SK-N-SH (cell line): Measurements from ENCODE around the gene DNAJC1.

Source experiments
- CHD2 ChIP-seq: fragments of 150-350 bp; IDR thresholded peaks from 2 replicates; pipeline ENCODE4 v1.6.1; 2018; ENCODE audit warnings: low read length; ENCODE audit not compliant: partially characterized antibody
- FOXM1 ChIP-seq: IDR thresholded peaks from 2 replicates; pipeline ENCODE4 v1.4.0; 2012; ENCODE audit warnings: low read depth, mild to moderate bottlenecking
- MAX ChIP-seq: IDR thresholded peaks from 2 replicates; pipeline ENCODE4 v1.4.0; 2012; ENCODE audit warnings: low read depth
- NFIC ChIP-seq: IDR thresholded peaks from 2 replicates; pipeline ENCODE4 v1.4.0; 2012; ENCODE audit warnings: borderline replicate concordance
- NRF1 ChIP-seq: IDR thresholded peaks from 2 replicates; pipeline ENCODE4 v1.6.1; 2012; ENCODE audit warnings: low read depth, mild to moderate bottlenecking, low read length
- POLR2AphosphoS5 ChIP-seq: IDR thresholded peaks from 2 replicates; pipeline ENCODE4 v1.6.1; 2012; ENCODE audit warnings: low read depth, low read length
- RAD21 ChIP-seq: IDR thresholded peaks from 2 replicates; pipeline ENCODE4 v1.6.1; 2012; ENCODE audit warnings: mild to moderate bottlenecking, low read length
- RXRA ChIP-seq: IDR thresholded peaks from 2 replicates; pipeline ENCODE4 v1.4.0; 2012; ENCODE audit warnings: low read depth, mild to moderate bottlenecking, borderline replicate concordance
- SIN3A ChIP-seq: IDR thresholded peaks from 2 replicates; pipeline ENCODE4 v1.6.1; 2012; ENCODE audit warnings: low read depth, mild to moderate bottlenecking, low read length, moderate library complexity, borderline replicate concordance
- TAF1 ChIP-seq: IDR thresholded peaks from 2 replicates; pipeline ENCODE4 v1.6.1; 2012; ENCODE audit warnings: low read depth, mild to moderate bottlenecking, low read length, moderate library complexity, borderline replicate concordance
- TCF12 ChIP-seq: IDR thresholded peaks from 2 replicates; pipeline ENCODE4 v1.4.0; 2012
- YY1 ChIP-seq: IDR thresholded peaks from 2 replicates; pipeline ENCODE4 v1.4.0; 2012; ENCODE audit warnings: low read depth, mild to moderate bottlenecking
- TF ChIP-seq, protein P1 (sequence below): fragments of 200-600 bp; sonication (generic); IDR thresholded peaks from 2 replicates; pipeline ENCODE4 v1.6.1; 2017; ENCODE audit warnings: antibody characterized with exemption, mild to moderate bottlenecking, moderate library complexity
- TF ChIP-seq, protein P2 (sequence below): IDR thresholded peaks from 2 replicates; pipeline ENCODE4 v1.4.0; 2012; ENCODE audit warnings: low read depth, borderline replicate concordance

- TF ChIP-seq CHD2 = no peak
- TF ChIP-seq, protein P1, sequence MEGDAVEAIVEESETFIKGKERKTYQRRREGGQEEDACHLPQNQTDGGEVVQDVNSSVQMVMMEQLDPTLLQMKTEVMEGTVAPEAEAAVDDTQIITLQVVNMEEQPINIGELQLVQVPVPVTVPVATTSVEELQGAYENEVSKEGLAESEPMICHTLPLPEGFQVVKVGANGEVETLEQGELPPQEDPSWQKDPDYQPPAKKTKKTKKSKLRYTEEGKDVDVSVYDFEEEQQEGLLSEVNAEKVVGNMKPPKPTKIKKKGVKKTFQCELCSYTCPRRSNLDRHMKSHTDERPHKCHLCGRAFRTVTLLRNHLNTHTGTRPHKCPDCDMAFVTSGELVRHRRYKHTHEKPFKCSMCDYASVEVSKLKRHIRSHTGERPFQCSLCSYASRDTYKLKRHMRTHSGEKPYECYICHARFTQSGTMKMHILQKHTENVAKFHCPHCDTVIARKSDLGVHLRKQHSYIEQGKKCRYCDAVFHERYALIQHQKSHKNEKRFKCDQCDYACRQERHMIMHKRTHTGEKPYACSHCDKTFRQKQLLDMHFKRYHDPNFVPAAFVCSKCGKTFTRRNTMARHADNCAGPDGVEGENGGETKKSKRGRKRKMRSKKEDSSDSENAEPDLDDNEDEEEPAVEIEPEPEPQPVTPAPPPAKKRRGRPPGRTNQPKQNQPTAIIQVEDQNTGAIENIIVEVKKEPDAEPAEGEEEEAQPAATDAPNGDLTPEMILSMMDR = no peak
- TF ChIP-seq NRF1 = no peak
- TF ChIP-seq POLR2AphosphoS5 = no peak
- no peak for TF ChIP-seq MAX
- TF ChIP-seq TAF1 = no peak
- no peak for TF ChIP-seq YY1
- no peak for TF ChIP-seq SIN3A
- TF ChIP-seq RXRA = no peak
- TF ChIP-seq NFIC = no peak
- TF ChIP-seq TCF12 = no peak
- TF ChIP-seq, protein P2, sequence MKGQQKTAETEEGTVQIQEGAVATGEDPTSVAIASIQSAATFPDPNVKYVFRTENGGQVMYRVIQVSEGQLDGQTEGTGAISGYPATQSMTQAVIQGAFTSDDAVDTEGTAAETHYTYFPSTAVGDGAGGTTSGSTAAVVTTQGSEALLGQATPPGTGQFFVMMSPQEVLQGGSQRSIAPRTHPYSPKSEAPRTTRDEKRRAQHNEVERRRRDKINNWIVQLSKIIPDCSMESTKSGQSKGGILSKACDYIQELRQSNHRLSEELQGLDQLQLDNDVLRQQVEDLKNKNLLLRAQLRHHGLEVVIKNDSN = no peak
- TF ChIP-seq RAD21 = no peak
- TF ChIP-seq FOXM1 = no peak
Measured at GRCh38 chr10:21753497-21754270, 249.8 kb downstream of the DNAJC1 start.
